ENCODE measurements around the gene SPECC1L. TPM values are rescaled to one million over a fixed set of nuclear protein-coding genes. Genes with fewer than 3 reads are reported as not detected.

Gene SPECC1L
- total RNA-seq, 1 donor from 2014 or later, result 69.2 TPM

- Mint-ChIP-seq H3K4me3 (ENCODE audit: unreplicated experiment) (no peak overlapping the region), H3K27me3 (ENCODE audit: low read depth, unreplicated experiment) (no peaks in the 10 kb centered on the region), H3K27ac (ENCODE audit: unreplicated experiment) (peak overlapping the region; percentile 90), H3K4me1 (ENCODE audit: low read depth, unreplicated experiment) (peaks cover 63% of the 10 kb centered on the region), H3K36me3 (ENCODE audit: low read depth, unreplicated experiment) (no peaks in the 10 kb centered on the region), H3K9me3 (ENCODE audit: unreplicated experiment) (no peaks in the 10 kb centered on the region)
- Histone ChIP-seq H3K9me3 (ENCODE audit: insufficient read depth, low read depth, low read length) (no peaks in the 10 kb centered on the region), H3K27me3 (ENCODE audit: insufficient read depth, low read length) (no peaks in the 10 kb centered on the region), H3K4me1 (ENCODE audit: insufficient read depth, low read length) (peaks cover 33% of the 10 kb centered on the region), H2AFZ (ENCODE audit: low read depth, low read length) (no peak overlapping the region), H3K79me2 (ENCODE audit: insufficient read depth, low read length) (peaks cover 62% of the 10 kb centered on the region), H3K36me3 (ENCODE audit: insufficient read depth, low read length) (no peaks in the 10 kb centered on the region), H3K27ac (ENCODE audit: low read depth, low read length) (peak overlapping the region; percentile 64), H4K20me1 (ENCODE audit: insufficient read depth, low read length) (peaks cover 30% of the 10 kb centered on the region), H3K4me2 (ENCODE audit: low read length) (peak overlapping the region; percentile 67), H3K4me3 (ENCODE audit: insufficient read depth, low read depth, low read length) (peak overlapping the region; percentile 2), H3K9ac (ENCODE audit: low read length) (peak overlapping the region; percentile 46)
- FAIRE-seq (no peak), DNase-seq (ENCODE audit: low read depth) (peak; percentile 94)
- no peak for TF ChIP-seq EZH2 (IDR thresholded peaks at IDR 0.05; ENCODE audit: insufficient read depth, low read length)
- no peak for TF ChIP-seq CTCF (IDR thresholded peaks at IDR 0.05; ENCODE audit: insufficient read depth, low read depth, low read length)
Observed at GRCh38 chr22:24289114-24289513, 18.5 kb downstream of the SPECC1L start.

GRCh38 chr22:24289741-24290163, 19.1 kb downstream of the SPECC1L start:
- Histone ChIP-seq H4K20me1 (ENCODE audit: insufficient read depth, low read length) (peaks cover 28% of the 10 kb centered on the region), H3K9me3 (ENCODE audit: insufficient read depth, low read depth, low read length) (no peaks in the 10 kb centered on the region), H3K4me1 (ENCODE audit: insufficient read depth, low read length) (peaks cover 32% of the 10 kb centered on the region), H3K79me2 (ENCODE audit: insufficient read depth, low read length) (peaks cover 61% of the 10 kb centered on the region), H3K27me3 (ENCODE audit: insufficient read depth, low read length) (no peaks in the 10 kb centered on the region), H3K9ac (ENCODE audit: low read length) (peak overlapping the region; percentile 46), H3K4me3 (ENCODE audit: insufficient read depth, low read depth, low read length) (no peak overlapping the region), H3K36me3 (ENCODE audit: insufficient read depth, low read length) (no peaks in the 10 kb centered on the region), H3K4me2 (ENCODE audit: low read length) (peak overlapping the region; percentile 67), H2AFZ (ENCODE audit: low read depth, low read length) (no peak overlapping the region), H3K27ac (ENCODE audit: low read depth, low read length) (peak overlapping the region; percentile 64)
- Mint-ChIP-seq H3K9me3 (ENCODE audit: unreplicated experiment) (no peaks in the 10 kb centered on the region), H3K4me3 (ENCODE audit: unreplicated experiment) (peak overlapping the region; percentile 31), H3K36me3 (ENCODE audit: low read depth, unreplicated experiment) (no peaks in the 10 kb centered on the region), H3K27ac (ENCODE audit: unreplicated experiment) (peak overlapping the region; percentile 90), H3K27me3 (ENCODE audit: low read depth, unreplicated experiment) (no peaks in the 10 kb centered on the region), H3K4me1 (ENCODE audit: low read depth, unreplicated experiment) (peaks cover 58% of the 10 kb centered on the region)
- TF ChIP-seq EZH2 (IDR thresholded peaks at IDR 0.05; ENCODE audit: insufficient read depth, low read length) (no peak), CTCF (IDR thresholded peaks at IDR 0.05; ENCODE audit: insufficient read depth, low read depth, low read length) (no peak)
- DNase-seq (ENCODE audit: low read depth), result peak; percentile 48
- FAIRE-seq, result no peak

GRCh38 chr22:24290459-24290858, 19.8 kb downstream of the SPECC1L start:
- DNase-seq (ENCODE audit: low read depth) (peak; percentile 36), FAIRE-seq (no peak)
- H3K9me3 ChIP-seq (ENCODE audit: insufficient read depth, low read depth, low read length), result no peaks in the 10 kb centered on the region
- Mint-ChIP-seq H3K9me3 (ENCODE audit: unreplicated experiment) (no peaks in the 10 kb centered on the region), H3K27ac (ENCODE audit: unreplicated experiment) (peak overlapping the region; percentile 90), H3K36me3 (ENCODE audit: low read depth, unreplicated experiment) (no peaks in the 10 kb centered on the region), H3K4me1 (ENCODE audit: low read depth, unreplicated experiment) (peaks cover 53% of the 10 kb centered on the region), H3K4me3 (ENCODE audit: unreplicated experiment) (no peak overlapping the region), H3K27me3 (ENCODE audit: low read depth, unreplicated experiment) (no peaks in the 10 kb centered on the region)
- H3K79me2 ChIP-seq (ENCODE audit: insufficient read depth, low read length), result peaks cover 55% of the 10 kb centered on the region
- peak overlapping the region; percentile 67 for H3K4me2 ChIP-seq (ENCODE audit: low read length)
- no peak overlapping the region for H3K4me3 ChIP-seq (ENCODE audit: insufficient read depth, low read depth, low read length)
- peaks cover 21% of the 10 kb centered on the region for H4K20me1 ChIP-seq (ENCODE audit: insufficient read depth, low read length)
- TF ChIP-seq EZH2 (IDR thresholded peaks at IDR 0.05; ENCODE audit: insufficient read depth, low read length) (no peak), CTCF (IDR thresholded peaks at IDR 0.05; ENCODE audit: insufficient read depth, low read depth, low read length) (no peak)
- H3K4me1 ChIP-seq (ENCODE audit: insufficient read depth, low read length), result peaks cover 25% of the 10 kb centered on the region
- no peaks in the 10 kb centered on the region for H3K27me3 ChIP-seq (ENCODE audit: insufficient read depth, low read length)
- H3K36me3 ChIP-seq (ENCODE audit: insufficient read depth, low read length), result no peaks in the 10 kb centered on the region
- H3K9ac ChIP-seq (ENCODE audit: low read length), result no peak overlapping the region
- H3K27ac ChIP-seq (ENCODE audit: low read depth, low read length), result no peak overlapping the region
- no peak overlapping the region for H2AFZ ChIP-seq (ENCODE audit: low read depth, low read length)
